Tibial nerve (tissue), 3 donors: ENCODE measurements around the gene NOS3.

Source experiments
- POLR2A ChIP-seq, 2 donors: fragments of 450-650 bp; IDR thresholded peaks; one replicate each; pipeline ENCODE4 v1.6.1; 2017; ENCODE audit warnings: antibody characterized with exemption in 2 of 2, mild to moderate bottlenecking in 2 of 2, moderate library complexity in 2 of 2
- TF ChIP-seq, protein P1 (sequence below), 5 experiments: fragments of 200-600 bp in 3 of 5; fragments of 450-650 bp in 2 of 5; sonication (generic) in 3 of 5; IDR thresholded peaks; one replicate each; pipeline ENCODE4 v1.5.1; 2016 to 2019; ENCODE audit warnings: antibody characterized with exemption in 5 of 5, mild to moderate bottlenecking in 3 of 5, moderate library complexity in 2 of 5

DNA sequence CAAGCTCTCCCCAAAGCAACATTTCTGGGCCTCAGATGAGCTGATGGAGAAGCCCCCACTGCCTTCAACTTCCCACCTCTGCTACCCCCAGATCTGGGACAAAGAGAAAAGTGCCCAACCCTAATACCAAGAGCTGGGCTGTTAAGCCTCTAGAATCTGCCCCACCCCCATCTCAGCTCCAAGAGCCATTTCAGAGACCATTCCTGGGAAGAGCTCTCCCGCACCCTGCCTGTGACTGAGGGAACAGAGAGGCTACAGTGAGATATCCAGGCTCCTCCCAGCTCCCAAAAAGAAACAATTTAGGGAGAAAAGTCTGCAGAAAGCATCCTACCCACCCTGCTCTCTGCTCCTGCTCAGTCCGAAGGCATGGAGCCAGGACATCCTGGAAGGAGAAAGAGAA lies 10.2 kb upstream of the NOS3 start:
- TF ChIP-seq, protein P1, sequence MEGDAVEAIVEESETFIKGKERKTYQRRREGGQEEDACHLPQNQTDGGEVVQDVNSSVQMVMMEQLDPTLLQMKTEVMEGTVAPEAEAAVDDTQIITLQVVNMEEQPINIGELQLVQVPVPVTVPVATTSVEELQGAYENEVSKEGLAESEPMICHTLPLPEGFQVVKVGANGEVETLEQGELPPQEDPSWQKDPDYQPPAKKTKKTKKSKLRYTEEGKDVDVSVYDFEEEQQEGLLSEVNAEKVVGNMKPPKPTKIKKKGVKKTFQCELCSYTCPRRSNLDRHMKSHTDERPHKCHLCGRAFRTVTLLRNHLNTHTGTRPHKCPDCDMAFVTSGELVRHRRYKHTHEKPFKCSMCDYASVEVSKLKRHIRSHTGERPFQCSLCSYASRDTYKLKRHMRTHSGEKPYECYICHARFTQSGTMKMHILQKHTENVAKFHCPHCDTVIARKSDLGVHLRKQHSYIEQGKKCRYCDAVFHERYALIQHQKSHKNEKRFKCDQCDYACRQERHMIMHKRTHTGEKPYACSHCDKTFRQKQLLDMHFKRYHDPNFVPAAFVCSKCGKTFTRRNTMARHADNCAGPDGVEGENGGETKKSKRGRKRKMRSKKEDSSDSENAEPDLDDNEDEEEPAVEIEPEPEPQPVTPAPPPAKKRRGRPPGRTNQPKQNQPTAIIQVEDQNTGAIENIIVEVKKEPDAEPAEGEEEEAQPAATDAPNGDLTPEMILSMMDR (IDR thresholded peaks at IDR 0.05): no peak
- TF ChIP-seq POLR2A (IDR thresholded peaks at IDR 0.05): no peak
